Fibroblast of lung (primary cell): Measurements from ENCODE around the gene SPPL2B. TPM values are rescaled to one million over a fixed set of nuclear protein-coding genes. Genes with fewer than 3 reads are reported as not detected.

Experiments used
- DNase-seq, 2 donors: peaks; one replicate each; pipeline versions ENCODE4 v3.0.0 to v3.0.0-alpha.2; 2010; ENCODE audit warnings: low read depth in 2 of 2
- H2AFZ ChIP-seq: 2 replicates; pipeline ENCODE4 v1.5.1; 2012; ENCODE audit warnings: low read length, control low read depth, inconsistent platforms
- H3K27ac ChIP-seq: 2 replicates; pipeline ENCODE4 v1.5.1; 2011; ENCODE audit warnings: low read length, control low read depth; ENCODE audit not compliant: insufficient read depth
- H3K27me3 ChIP-seq: 2 replicates; pipeline ENCODE4 v1.5.1; 2011; ENCODE audit warnings: mild to moderate bottlenecking, low read length; ENCODE audit not compliant: control insufficient read depth, insufficient read depth
- H3K36me3 ChIP-seq: 2 replicates; pipeline ENCODE4 v1.5.1; 2011; ENCODE audit warnings: low read length; ENCODE audit not compliant: control insufficient read depth, insufficient read depth
- H3K4me1 ChIP-seq: 2 replicates; pipeline ENCODE4 v1.5.1; 2011; ENCODE audit warnings: low read length; ENCODE audit not compliant: control insufficient read depth, insufficient read depth; ENCODE audit errors: extremely low read depth
- H3K4me2 ChIP-seq: 2 replicates; pipeline ENCODE4 v1.5.1; 2011; ENCODE audit warnings: low read length, control low read depth; ENCODE audit not compliant: insufficient read depth; ENCODE audit errors: extremely low read depth
- H3K4me3 ChIP-seq, 4 experiments: fragments of 200-600 bp in 1 of 4; sonication (generic) in 1 of 4; replicated peaks in 1 of 4; 2 replicates each; pipeline ENCODE4 v1.5.1; 2011 to 2016; ENCODE audit warnings: low read length in 4 of 4, low read depth in 3 of 4, mild to moderate bottlenecking in 3 of 4, control low read depth in 2 of 4, inconsistent platforms in 1 of 4, mixed read lengths in 1 of 4; ENCODE audit not compliant: insufficient read depth in 1 of 4; ENCODE audit errors: control extremely low read depth in 1 of 4
- H3K79me2 ChIP-seq: 2 replicates; pipeline ENCODE4 v1.5.1; 2012; ENCODE audit warnings: mild to moderate bottlenecking, low read length, inconsistent platforms; ENCODE audit not compliant: control insufficient read depth, insufficient read depth
- H3K9ac ChIP-seq: 2 replicates; pipeline ENCODE4 v1.5.1; 2011; ENCODE audit warnings: mild to moderate bottlenecking, low read length, control low read depth; ENCODE audit not compliant: insufficient read depth
- H3K9me3 ChIP-seq: 2 replicates; pipeline ENCODE4 v1.5.1; 2012; ENCODE audit warnings: low read depth, low read length; ENCODE audit not compliant: control insufficient read depth, insufficient read depth
- H4K20me1 ChIP-seq: 2 replicates; pipeline ENCODE4 v1.5.1; 2011; ENCODE audit warnings: low read length; ENCODE audit not compliant: control insufficient read depth, insufficient read depth; ENCODE audit errors: extremely low read depth
- EZH2 ChIP-seq: IDR thresholded peaks from 2 replicates; pipeline ENCODE4 v1.5.1; 2012; ENCODE audit warnings: low read length, control low read depth, mild to moderate bottlenecking; ENCODE audit errors: missing control alignments
- polyA plus RNA-seq, 2 donors: library from polyadenylated mRNA; depleted of rRNA in 1 of 2; stranded (reverse) in 1 of 2; unstranded in 1 of 2; fragments of >200 nt; gene quantifications; 2 replicates each; pipeline ENCODE4 v1.2.1, GENCODE V29; 2011 to 2012; ENCODE audit warnings: missing spikeins in 1 of 2
- total RNA-seq: library from RNA; depleted of rRNA; stranded (reverse); fragments of >200 nt; gene quantifications from 2 replicates; pipeline ENCODE4 v1.2.1, GENCODE V29; 2014
- TF ChIP-seq, protein P1 (sequence below), 2 donors: IDR thresholded peaks in 1 of 2; conservative IDR thresholded peaks in 1 of 2; 1 replicate in 1 of 2; 2 replicates in 1 of 2; pipeline ENCODE4 v1.5.1; 2011 to 2012; ENCODE audit warnings: low read length in 2 of 2, control low read depth in 1 of 2, inconsistent platforms in 1 of 2, low read depth in 1 of 2, mild to moderate bottlenecking in 1 of 2

Gene SPPL2B
- total and polyA plus RNA-seq, 2 donors (not counting 1 experiment from before 2014, with no cell fraction given): 16.0 to 23.8 TPM

- DNase-seq: no peak
- no peak overlapping the region for H2AFZ ChIP-seq
- TF ChIP-seq, protein P1, sequence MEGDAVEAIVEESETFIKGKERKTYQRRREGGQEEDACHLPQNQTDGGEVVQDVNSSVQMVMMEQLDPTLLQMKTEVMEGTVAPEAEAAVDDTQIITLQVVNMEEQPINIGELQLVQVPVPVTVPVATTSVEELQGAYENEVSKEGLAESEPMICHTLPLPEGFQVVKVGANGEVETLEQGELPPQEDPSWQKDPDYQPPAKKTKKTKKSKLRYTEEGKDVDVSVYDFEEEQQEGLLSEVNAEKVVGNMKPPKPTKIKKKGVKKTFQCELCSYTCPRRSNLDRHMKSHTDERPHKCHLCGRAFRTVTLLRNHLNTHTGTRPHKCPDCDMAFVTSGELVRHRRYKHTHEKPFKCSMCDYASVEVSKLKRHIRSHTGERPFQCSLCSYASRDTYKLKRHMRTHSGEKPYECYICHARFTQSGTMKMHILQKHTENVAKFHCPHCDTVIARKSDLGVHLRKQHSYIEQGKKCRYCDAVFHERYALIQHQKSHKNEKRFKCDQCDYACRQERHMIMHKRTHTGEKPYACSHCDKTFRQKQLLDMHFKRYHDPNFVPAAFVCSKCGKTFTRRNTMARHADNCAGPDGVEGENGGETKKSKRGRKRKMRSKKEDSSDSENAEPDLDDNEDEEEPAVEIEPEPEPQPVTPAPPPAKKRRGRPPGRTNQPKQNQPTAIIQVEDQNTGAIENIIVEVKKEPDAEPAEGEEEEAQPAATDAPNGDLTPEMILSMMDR (conservative IDR thresholded peaks at IDR 0.05 in 1 of 2, IDR thresholded peaks at IDR 0.05 in 1 of 2; ENCODE audit: low read depth in 1 of 2, low read length in 2 of 2): no peak
- no peak for TF ChIP-seq EZH2
Measured at GRCh38 chr19:2311093-2311492, 17.4 kb upstream of the SPPL2B start.

GRCh38 chr19:2312820-2313501 lies 15.5 kb upstream of the SPPL2B start:
- Histone ChIP-seq H3K36me3 (no peaks in the 10 kb centered on the region), H4K20me1 (no peaks in the 10 kb centered on the region), H2AFZ (no peak overlapping the region), H3K9me3 (no peaks in the 10 kb centered on the region), H3K27ac (no peak overlapping the region), H3K79me2 (no peaks in the 10 kb centered on the region), H3K27me3 (peaks cover 7% of the 10 kb centered on the region), H3K9ac (no peak overlapping the region), H3K4me2 (no peak overlapping the region), H3K4me1 (no peaks in the 10 kb centered on the region), H3K4me3 (no peak overlapping the region)
- no peak for DNase-seq
- TF ChIP-seq, protein P1 (conservative IDR thresholded peaks at IDR 0.05 in 1 of 2, IDR thresholded peaks at IDR 0.05 in 1 of 2; ENCODE audit: low read depth in 1 of 2, low read length in 2 of 2): no peak
- no peak for TF ChIP-seq EZH2

More at GRCh38 chr19:2311093-2311492, 17.4 kb upstream of the SPPL2B start:
- Histone ChIP-seq H3K4me3 (no peak overlapping the region), H3K9me3 (no peaks in the 10 kb centered on the region), H3K79me2 (no peaks in the 10 kb centered on the region), H3K4me1 (no peaks in the 10 kb centered on the region), H3K4me2 (no peak overlapping the region), H3K27ac (no peak overlapping the region), H4K20me1 (no peaks in the 10 kb centered on the region), H3K9ac (no peak overlapping the region), H3K36me3 (no peaks in the 10 kb centered on the region), H3K27me3 (peaks cover 15% of the 10 kb centered on the region)

DNA sequence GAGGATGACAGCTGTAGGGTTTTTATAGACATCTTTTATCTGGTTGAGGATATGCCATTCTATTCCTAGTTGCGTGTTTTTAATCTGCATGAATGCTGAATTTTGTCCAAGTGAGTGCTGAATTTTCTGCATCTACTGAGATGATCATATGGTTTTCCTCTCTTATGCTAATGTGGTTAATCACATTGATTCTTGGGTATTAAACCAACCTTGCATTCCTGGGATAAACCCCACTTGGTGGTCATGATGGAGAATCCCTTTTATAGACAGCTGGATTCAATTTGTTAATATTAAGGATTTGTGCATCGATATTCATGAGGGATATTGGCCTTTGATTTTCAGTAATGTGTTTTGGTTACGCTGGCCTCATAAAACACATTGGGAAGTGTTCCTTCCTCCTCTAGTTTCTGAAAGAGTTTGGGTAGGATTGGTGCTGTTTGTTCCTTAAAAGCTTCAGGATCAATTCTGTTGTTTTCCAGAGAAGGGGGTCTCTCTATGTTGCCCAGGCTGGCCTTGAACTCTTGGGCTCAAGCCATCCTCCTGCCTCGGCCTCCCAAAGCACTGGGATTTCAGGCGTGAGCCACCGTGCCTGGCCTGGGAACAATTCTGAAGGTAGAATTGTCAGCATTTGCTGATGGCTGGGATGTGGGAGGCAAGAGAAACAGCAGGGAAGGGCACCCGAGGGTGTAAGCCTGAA lies 13.2 kb upstream of the SPPL2B start:
- Histone ChIP-seq H2AFZ (no peak overlapping the region), H3K4me3 (no peak overlapping the region), H3K4me1 (no peaks in the 10 kb centered on the region), H3K27ac (no peak overlapping the region), H3K79me2 (no peaks in the 10 kb centered on the region), H4K20me1 (no peaks in the 10 kb centered on the region), H3K27me3 (peaks cover 3% of the 10 kb centered on the region), H3K9me3 (no peaks in the 10 kb centered on the region), H3K9ac (no peak overlapping the region), H3K36me3 (no peaks in the 10 kb centered on the region), H3K4me2 (no peak overlapping the region)
- DNase-seq: no peak
- TF ChIP-seq, protein P1 (conservative IDR thresholded peaks at IDR 0.05 in 1 of 2, IDR thresholded peaks at IDR 0.05 in 1 of 2; ENCODE audit: low read depth in 1 of 2, low read length in 2 of 2): no peak
- no peak for TF ChIP-seq EZH2
